ENCODE results near the gene CD38.
"Not testable (repeated sequence)": the region's sequence is repeated elsewhere in the genome, so short reads cannot be mapped to it uniquely, and the experiment has no call there.

Gene CD38

DNA sequence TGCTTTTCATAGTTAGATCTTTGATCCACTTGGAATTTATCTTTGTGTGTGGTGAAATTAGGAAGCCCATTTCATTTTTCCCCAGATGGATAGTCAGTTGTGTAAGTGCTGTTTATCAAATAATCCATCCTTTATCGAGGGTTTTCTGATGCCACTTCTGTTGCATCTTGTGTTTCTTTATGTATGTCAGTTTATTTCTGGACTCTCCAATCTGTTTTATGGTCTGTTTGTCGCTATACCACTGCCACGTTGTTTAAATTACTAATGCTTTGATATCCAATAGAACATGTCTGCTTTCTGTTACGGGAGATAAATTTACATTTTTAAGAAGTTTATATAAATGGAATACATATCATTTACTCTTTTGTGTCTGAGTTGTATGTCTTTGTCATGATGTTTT, 21.0 kb downstream of the CD38 start:
- no CpG with 5 or more reads among the region's 4 CpGs for WGBS, 2 experiments (ENCODE audit: insufficient coverage in 2 of 2)
- Histone ChIP-seq H3K36me3 (ENCODE audit: control insufficient read depth, insufficient read depth, low read length) (no peaks in the 10 kb centered on the region), H3K4me3 (ENCODE audit: extremely low read depth, insufficient read depth, low read length, poor library complexity, severe bottlenecking) (no peak overlapping the region), H3K9me3 (ENCODE audit: control insufficient read depth, low read length) (no peaks in the 10 kb centered on the region), H3K4me1 (ENCODE audit: control insufficient read depth, insufficient read depth, low read length, poor library complexity, severe bottlenecking) (no peaks in the 10 kb centered on the region), H3K27ac (ENCODE audit: low read depth, low read length, severe bottlenecking) (no peak overlapping the region)

DNA sequence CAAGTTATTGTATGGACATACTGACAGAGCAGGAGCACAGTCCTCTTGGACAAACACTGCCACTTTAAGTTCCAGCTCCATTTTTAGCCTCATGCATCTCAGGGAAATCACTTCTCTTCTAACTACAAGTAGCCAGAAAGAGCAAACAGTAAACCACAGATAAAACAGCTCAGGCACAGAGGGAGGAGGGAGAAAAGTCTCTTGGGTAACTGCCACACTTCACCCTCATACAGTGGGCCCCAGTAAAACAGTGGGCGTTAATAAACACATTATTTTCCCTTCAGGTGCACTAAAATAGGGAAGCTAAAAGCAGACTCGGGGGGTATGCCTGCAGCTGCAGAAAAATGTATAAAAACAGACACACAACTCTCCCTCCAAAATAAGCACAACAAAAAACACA, 21.6 kb downstream of the CD38 start:
- no peak overlapping the region for H3K27ac ChIP-seq (ENCODE audit: low read depth, low read length, severe bottlenecking)
- 100% methylated on average over 1 of the region's 2 CpGs; no CpG with 5 or more reads in 1 of the 2 experiments for WGBS, 2 experiments (ENCODE audit: insufficient coverage in 2 of 2)
- no peaks in the 10 kb centered on the region for H3K9me3 ChIP-seq (ENCODE audit: control insufficient read depth, low read length)
- no peaks in the 10 kb centered on the region for H3K4me1 ChIP-seq (ENCODE audit: control insufficient read depth, insufficient read depth, low read length, poor library complexity, severe bottlenecking)
- H3K36me3 ChIP-seq (ENCODE audit: control insufficient read depth, insufficient read depth, low read length): no peaks in the 10 kb centered on the region
- no peak overlapping the region for H3K4me3 ChIP-seq (ENCODE audit: extremely low read depth, insufficient read depth, low read length, poor library complexity, severe bottlenecking)

DNA sequence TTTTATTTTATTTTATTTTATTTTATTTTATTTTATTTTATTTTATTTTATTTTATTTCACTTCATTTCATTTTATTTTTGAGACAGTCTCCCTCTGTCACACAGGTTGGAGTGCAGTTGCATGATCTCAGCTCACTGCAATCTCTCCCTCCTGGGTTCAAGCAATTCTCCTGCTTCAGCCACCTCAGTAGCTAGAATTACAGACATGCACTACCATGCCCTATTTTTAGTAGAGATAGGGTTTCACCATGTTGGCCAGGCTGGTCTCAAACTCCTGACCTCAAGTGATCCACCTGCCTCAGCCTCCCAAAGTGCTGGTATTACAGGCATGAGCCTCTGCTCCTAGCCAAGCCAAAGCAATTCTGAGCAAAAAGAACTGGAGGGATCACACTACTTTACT, 24.4 kb downstream of the CD38 start:
- not testable (repeated sequence) for H3K27ac ChIP-seq (ENCODE audit: low read depth, low read length, severe bottlenecking); H3K9me3 ChIP-seq (ENCODE audit: control insufficient read depth, low read length); H3K4me3 ChIP-seq (ENCODE audit: extremely low read depth, insufficient read depth, low read length, poor library complexity, severe bottlenecking); H3K36me3 ChIP-seq (ENCODE audit: control insufficient read depth, insufficient read depth, low read length); H3K4me1 ChIP-seq (ENCODE audit: control insufficient read depth, insufficient read depth, low read length, poor library complexity, severe bottlenecking)

DNA sequence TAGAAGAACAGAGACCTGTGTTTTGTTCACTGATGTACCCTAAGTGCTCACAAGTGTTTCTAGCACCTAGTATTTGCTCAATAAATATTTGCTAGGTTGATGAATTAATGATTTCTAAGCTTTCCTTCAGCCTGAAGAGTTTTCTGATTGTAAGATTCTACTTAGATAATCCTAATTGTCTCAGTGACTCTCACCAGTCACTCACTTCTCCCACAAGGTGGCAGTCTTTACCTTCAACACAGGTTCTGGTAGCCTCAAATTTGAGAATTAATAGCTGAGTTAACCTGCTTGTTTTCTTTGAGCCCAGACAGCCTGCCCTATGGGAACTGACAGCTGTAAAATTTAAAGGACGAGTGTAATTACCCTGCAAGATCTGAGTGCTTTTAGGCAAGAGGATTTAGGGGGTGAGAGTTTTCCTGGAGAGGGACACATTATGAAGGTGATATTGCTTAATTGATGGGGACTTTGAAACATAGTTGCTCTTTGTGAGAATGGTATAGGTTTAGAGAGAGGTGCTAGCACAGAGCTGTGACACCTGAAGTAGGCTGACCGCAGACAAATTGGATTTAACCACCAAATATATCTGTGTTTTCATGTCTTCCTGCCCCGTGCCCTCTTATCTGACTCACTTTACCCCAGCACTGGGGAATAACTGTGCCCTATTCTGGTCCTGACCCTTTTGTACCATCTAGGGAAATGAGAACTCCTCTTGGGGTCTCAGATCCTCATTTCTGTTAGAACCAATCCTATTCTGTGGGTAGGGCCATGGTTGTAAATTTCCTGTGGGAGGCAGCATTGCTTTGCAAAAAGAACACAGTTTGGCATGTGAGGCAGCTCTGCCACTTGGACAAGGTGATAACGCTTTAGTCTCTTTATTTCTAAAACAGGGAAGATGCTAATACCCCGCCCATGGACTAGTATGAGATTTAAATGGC, 27.7 kb downstream of the CD38 start:
- no peak overlapping the region for H3K4me3 ChIP-seq (ENCODE audit: extremely low read depth, insufficient read depth, low read length, poor library complexity, severe bottlenecking)
- WGBS, 2 experiments (ENCODE audit: insufficient coverage in 2 of 2): 41 to 56% methylated on average over 3 of the region's 5 CpGs
- H3K4me1 ChIP-seq (ENCODE audit: control insufficient read depth, insufficient read depth, low read length, poor library complexity, severe bottlenecking): no peaks in the 10 kb centered on the region
- H3K9me3 ChIP-seq (ENCODE audit: control insufficient read depth, low read length): no peaks in the 10 kb centered on the region
- H3K27ac ChIP-seq (ENCODE audit: low read depth, low read length, severe bottlenecking): no peak overlapping the region
- H3K36me3 ChIP-seq (ENCODE audit: control insufficient read depth, insufficient read depth, low read length): no peaks in the 10 kb centered on the region

DNA sequence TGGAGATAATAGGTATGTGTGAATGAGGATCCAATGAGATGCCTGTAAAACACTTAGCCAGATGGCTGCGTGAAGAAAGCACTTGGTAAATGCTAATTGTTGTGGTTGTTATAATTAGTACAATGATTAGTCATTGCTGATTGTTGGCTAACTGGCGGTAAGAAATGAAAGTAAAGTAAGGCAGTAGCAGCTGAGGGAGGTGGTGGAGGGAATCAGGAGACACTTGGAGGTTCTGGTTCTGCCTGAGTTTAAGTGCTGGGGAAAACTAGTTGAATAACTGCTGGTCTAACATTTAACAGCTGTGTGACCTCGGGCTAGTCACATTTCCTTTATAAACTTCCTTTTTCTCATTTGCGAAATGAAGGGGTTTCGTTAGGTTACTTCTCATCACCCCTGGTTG, 30.9 kb downstream of the CD38 start:
- Histone ChIP-seq H3K4me3 (ENCODE audit: extremely low read depth, insufficient read depth, low read length, poor library complexity, severe bottlenecking) (no peak overlapping the region), H3K4me1 (ENCODE audit: control insufficient read depth, insufficient read depth, low read length, poor library complexity, severe bottlenecking) (no peaks in the 10 kb centered on the region), H3K36me3 (ENCODE audit: control insufficient read depth, insufficient read depth, low read length) (no peaks in the 10 kb centered on the region), H3K27ac (ENCODE audit: low read depth, low read length, severe bottlenecking) (no peak overlapping the region), H3K9me3 (ENCODE audit: control insufficient read depth, low read length) (no peaks in the 10 kb centered on the region)
- 89 to 95% methylated on average over 3 to 4 of the region's 5 CpGs for WGBS, 2 experiments (ENCODE audit: insufficient coverage in 2 of 2)

DNA sequence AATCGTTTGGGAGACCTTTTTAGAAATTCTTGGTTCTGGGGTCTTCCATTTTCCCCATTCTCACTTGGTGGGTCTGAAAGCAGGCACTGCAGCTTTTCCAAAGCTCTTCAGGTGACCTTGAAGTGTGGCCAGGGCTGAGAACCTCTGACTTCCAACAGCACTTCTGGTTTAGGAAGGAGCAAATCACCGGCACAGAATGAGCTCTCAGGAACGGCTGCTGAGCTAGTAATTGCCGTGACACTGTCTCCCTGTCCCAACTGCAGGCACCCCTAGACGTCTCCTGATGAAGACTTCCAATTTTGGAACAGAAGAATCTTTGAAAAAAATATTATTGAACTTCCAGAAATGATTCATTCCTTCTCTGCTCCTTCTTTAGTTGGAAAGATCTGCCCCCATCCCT, 31.3 kb downstream of the CD38 start:
- Histone ChIP-seq H3K4me3 (ENCODE audit: extremely low read depth, insufficient read depth, low read length, poor library complexity, severe bottlenecking) (no peak overlapping the region), H3K9me3 (ENCODE audit: control insufficient read depth, low read length) (no peaks in the 10 kb centered on the region), H3K4me1 (ENCODE audit: control insufficient read depth, insufficient read depth, low read length, poor library complexity, severe bottlenecking) (no peaks in the 10 kb centered on the region), H3K36me3 (ENCODE audit: control insufficient read depth, insufficient read depth, low read length) (no peaks in the 10 kb centered on the region), H3K27ac (ENCODE audit: low read depth, low read length, severe bottlenecking) (no peak overlapping the region)
- WGBS, 2 experiments (ENCODE audit: insufficient coverage in 2 of 2): 73 to 83% methylated on average over 1 to 4 of the region's 5 CpGs

DNA sequence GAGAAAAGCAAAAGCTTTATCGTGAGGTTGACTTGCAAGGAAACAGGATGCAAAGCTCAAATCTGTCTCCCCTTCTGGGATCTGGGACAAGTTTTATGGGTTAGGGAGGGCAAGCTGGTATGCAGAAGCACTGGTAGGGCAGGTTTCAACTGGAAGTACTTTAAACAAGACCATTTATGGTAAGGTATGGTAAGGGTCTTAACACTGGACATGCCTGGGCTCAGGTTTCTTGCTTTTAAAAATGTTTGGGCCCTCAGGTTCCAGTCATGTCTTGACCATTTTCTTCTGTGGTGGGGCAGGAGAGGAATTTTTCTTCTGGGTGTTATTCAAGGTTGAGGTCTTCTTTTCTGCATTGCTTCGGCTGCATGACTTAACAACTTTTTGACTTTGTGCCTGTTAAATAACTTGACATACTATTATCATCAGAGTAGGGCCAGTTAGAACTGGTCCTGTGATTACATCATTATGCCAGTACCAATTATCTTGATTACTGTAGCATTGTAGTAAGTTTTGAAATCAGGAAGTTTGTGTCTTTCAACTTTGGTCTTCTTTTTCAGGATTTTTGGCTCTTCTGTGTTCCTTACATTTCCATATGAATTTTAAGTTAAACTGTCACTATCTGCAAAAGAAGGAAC, 33.7 kb downstream of the CD38 start:
- no peaks in the 10 kb centered on the region for H3K36me3 ChIP-seq (ENCODE audit: control insufficient read depth, insufficient read depth, low read length)
- H3K4me1 ChIP-seq (ENCODE audit: control insufficient read depth, insufficient read depth, low read length, poor library complexity, severe bottlenecking): no peaks in the 10 kb centered on the region
- no peak overlapping the region for H3K4me3 ChIP-seq (ENCODE audit: extremely low read depth, insufficient read depth, low read length, poor library complexity, severe bottlenecking)
- H3K9me3 ChIP-seq (ENCODE audit: control insufficient read depth, low read length): no peaks in the 10 kb centered on the region
- 100% methylated on average over 1 of the region's 2 CpGs; no CpG with 5 or more reads in 1 of the 2 experiments for WGBS, 2 experiments (ENCODE audit: insufficient coverage in 2 of 2)
- H3K27ac ChIP-seq (ENCODE audit: low read depth, low read length, severe bottlenecking): no peak overlapping the region

DNA sequence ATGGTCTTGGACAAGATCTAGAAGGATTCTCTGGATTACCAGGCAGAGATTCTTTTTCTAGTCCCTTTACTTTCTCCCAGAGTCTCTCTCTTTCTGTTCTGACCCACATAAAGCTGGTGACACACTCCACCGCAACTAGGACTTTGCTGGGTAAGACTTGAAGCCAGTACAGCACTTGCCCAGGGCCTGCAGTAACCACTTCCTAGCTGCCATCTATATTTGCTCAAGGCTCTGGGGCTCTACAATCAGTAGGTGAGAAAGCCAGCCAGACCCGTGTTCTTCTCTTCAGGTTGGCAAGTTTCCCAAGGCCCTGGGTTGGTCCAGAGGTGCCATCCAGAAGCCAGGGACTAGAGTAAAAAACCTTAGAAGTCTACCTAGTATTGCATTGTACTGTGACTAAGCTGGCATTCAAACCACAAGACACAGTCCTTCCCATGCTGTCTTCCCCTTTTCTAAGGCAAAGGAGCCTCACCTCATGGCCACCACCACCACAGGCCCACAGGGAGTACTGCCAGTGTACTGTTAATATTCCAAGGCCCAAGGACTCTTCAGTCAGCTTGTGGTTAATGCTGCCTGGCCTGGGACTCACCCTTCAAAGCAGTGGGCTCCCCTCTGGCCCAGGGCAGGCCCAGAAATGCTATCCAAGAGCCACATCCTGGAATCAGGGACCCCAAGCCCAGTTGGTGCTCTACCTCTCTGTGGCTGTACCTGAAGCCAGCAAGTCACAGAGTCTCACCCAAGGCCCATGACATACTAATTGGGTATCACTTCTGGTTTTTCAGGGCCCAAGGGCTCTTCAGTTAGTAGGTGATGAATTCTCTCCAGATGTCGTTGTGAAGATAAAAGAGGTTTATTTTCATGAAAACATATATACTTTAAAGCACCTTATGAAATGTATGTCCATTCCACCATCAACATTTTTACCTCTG, 54.7 kb downstream of the CD38 start:
- no peak overlapping the region for H3K27ac ChIP-seq (ENCODE audit: low read depth, low read length, severe bottlenecking)
- no peaks in the 10 kb centered on the region for H3K4me1 ChIP-seq (ENCODE audit: control insufficient read depth, insufficient read depth, low read length, poor library complexity, severe bottlenecking)
- H3K4me3 ChIP-seq (ENCODE audit: extremely low read depth, insufficient read depth, low read length, poor library complexity, severe bottlenecking): no peak overlapping the region
- 100% methylated on average over 1 to 2 of the region's 3 CpGs for WGBS, 2 experiments (ENCODE audit: insufficient coverage in 2 of 2)
- H3K9me3 ChIP-seq (ENCODE audit: control insufficient read depth, low read length): no peaks in the 10 kb centered on the region
- H3K36me3 ChIP-seq (ENCODE audit: control insufficient read depth, insufficient read depth, low read length): no peaks in the 10 kb centered on the region

DNA sequence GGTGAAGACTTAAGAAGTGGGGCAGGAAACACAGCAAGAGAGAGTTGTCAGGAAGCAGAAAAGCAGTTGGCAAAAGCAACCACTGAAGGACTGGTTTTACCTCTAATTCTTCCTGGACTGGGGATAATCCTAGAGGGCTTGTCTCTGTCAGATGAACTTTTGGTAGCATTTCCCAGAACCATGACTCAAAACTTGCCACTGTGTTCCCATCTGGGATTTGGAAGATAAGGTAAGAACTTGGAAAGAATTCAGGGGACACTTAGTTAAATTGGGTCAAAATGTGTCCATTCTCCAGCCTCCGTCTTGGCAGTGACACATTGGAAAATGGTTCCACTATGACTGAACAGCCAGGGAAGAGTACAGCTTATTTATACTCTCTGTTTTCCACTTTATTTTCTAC, 55.7 kb downstream of the CD38 start:
- Histone ChIP-seq H3K4me3 (ENCODE audit: extremely low read depth, insufficient read depth, low read length, poor library complexity, severe bottlenecking) (no peak overlapping the region), H3K27ac (ENCODE audit: low read depth, low read length, severe bottlenecking) (no peak overlapping the region), H3K4me1 (ENCODE audit: control insufficient read depth, insufficient read depth, low read length, poor library complexity, severe bottlenecking) (no peaks in the 10 kb centered on the region), H3K9me3 (ENCODE audit: control insufficient read depth, low read length) (no peaks in the 10 kb centered on the region), H3K36me3 (ENCODE audit: control insufficient read depth, insufficient read depth, low read length) (no peaks in the 10 kb centered on the region)
- WGBS, 2 experiments (ENCODE audit: insufficient coverage in 2 of 2): 86 to 89% methylated on average over 1 of the region's 1 CpG

DNA sequence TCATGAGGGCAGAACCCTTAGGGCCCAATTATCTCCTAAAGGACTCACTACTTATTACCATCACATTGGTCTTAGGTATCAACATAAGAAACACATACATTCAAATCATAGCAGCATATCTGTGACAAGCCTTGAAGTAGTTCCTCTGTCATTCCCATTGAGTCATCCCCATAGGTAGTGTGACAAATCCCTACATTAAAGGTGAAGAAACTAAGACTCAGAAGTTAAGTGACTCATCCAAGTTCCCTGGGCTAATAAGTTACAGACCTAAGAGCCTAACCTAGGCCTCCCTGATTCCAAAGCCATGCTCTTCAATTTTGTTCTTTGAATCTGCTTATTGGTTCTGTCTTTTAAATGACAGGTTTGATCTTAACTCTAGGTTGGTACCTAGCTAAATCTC, 58.2 kb downstream of the CD38 start:
- Histone ChIP-seq H3K27ac (ENCODE audit: low read depth, low read length, severe bottlenecking) (no peak overlapping the region), H3K36me3 (ENCODE audit: control insufficient read depth, insufficient read depth, low read length) (no peaks in the 10 kb centered on the region), H3K9me3 (ENCODE audit: control insufficient read depth, low read length) (no peaks in the 10 kb centered on the region), H3K4me3 (ENCODE audit: extremely low read depth, insufficient read depth, low read length, poor library complexity, severe bottlenecking) (no peak overlapping the region), H3K4me1 (ENCODE audit: control insufficient read depth, insufficient read depth, low read length, poor library complexity, severe bottlenecking) (no peaks in the 10 kb centered on the region)

All from mesodermal cell (in vitro differentiated cells).